ENCODE results near the gene MX2. TPM values are rescaled to one million over a fixed set of nuclear protein-coding genes. Genes with fewer than 3 reads are reported as not detected.

The MX2 gene
- total RNA-seq, 2 donors from 2014 or later: 2.3 to 12.2 TPM

- ATAC-seq: no peak
- intact Hi-C loops (cut with DNase I): no loop called here
- H3K27ac ChIP-seq: no peak overlapping the region
Measured at GRCh38 chr21:41431788-41432548, 70.1 kb downstream of the MX2 start.

GRCh38 chr21:41432562-41433460 is 71.0 kb downstream of the MX2 start:
- Histone ChIP-seq H3K9me3 (no peaks in the 10 kb centered on the region), H3K36me3 (replicated peaks in 1 of 2; ENCODE audit: insufficient read depth in 1 of 2, low read depth in 2 of 2) (peaks cover 0 to 21% of the 10 kb centered on the region in 2 donors), H3K4me3 (no peak overlapping the region), H3K27ac (no peak overlapping the region), H3K4me1 (no peaks in the 10 kb centered on the region), H3K27me3 (no peaks in the 10 kb centered on the region)
- TF ChIP-seq, protein P1, sequence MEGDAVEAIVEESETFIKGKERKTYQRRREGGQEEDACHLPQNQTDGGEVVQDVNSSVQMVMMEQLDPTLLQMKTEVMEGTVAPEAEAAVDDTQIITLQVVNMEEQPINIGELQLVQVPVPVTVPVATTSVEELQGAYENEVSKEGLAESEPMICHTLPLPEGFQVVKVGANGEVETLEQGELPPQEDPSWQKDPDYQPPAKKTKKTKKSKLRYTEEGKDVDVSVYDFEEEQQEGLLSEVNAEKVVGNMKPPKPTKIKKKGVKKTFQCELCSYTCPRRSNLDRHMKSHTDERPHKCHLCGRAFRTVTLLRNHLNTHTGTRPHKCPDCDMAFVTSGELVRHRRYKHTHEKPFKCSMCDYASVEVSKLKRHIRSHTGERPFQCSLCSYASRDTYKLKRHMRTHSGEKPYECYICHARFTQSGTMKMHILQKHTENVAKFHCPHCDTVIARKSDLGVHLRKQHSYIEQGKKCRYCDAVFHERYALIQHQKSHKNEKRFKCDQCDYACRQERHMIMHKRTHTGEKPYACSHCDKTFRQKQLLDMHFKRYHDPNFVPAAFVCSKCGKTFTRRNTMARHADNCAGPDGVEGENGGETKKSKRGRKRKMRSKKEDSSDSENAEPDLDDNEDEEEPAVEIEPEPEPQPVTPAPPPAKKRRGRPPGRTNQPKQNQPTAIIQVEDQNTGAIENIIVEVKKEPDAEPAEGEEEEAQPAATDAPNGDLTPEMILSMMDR (IDR thresholded peaks at IDR 0.05): no peak
- TF ChIP-seq POLR2A (IDR thresholded peaks at IDR 0.05): no peak
- no peak for DNase-seq
- 82% methylated on average over 10 of the region's 10 CpGs for WGBS, 2 donors
- no peak for ATAC-seq
- intact Hi-C loops (cut with DNase I): no loop called here

More at GRCh38 chr21:41431788-41432548, 70.1 kb downstream of the MX2 start:
- Histone ChIP-seq H3K9me3 (no peaks in the 10 kb centered on the region), H3K36me3 (replicated peaks in 1 of 2; ENCODE audit: insufficient read depth in 1 of 2, low read depth in 2 of 2) (peaks cover 0 to 15% of the 10 kb centered on the region in 2 donors), H3K4me1 (peaks cover 2% of the 10 kb centered on the region), H3K27me3 (no peaks in the 10 kb centered on the region), H3K4me3 (no peak overlapping the region)
- 83 to 89% methylated on average over 16 of the region's 16 CpGs for WGBS, 2 donors
- no peak for TF ChIP-seq POLR2A (IDR thresholded peaks at IDR 0.05)
- TF ChIP-seq, protein P1 (IDR thresholded peaks at IDR 0.05): no peak
- no peak for DNase-seq

DNA sequence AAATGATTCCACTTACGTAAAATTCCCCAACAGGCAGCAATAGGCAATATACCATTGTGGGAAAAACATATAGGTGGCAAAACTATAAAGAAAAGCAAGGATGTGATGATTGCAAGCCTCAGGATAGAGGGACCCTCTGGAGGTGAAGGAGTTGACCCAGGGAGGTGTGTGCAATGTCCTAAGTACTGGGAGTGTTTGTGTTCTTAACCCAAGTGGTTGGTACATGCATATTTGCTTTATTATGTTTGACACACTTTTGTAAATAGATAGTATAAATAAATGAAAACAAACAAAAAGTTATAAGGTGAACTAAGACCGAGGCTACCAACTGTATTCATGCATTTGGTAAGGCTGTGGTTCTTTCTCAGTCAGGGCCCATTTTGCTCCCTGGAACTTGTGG is 71.7 kb downstream of the MX2 start:
- Histone ChIP-seq H3K36me3 (replicated peaks in 1 of 2; ENCODE audit: insufficient read depth in 1 of 2, low read depth in 2 of 2) (peaks cover 0 to 21% of the 10 kb centered on the region in 2 donors), H3K27me3 (no peaks in the 10 kb centered on the region), H3K4me1 (no peaks in the 10 kb centered on the region), H3K4me3 (no peak overlapping the region), H3K27ac (no peak overlapping the region), H3K9me3 (no peaks in the 10 kb centered on the region)
- ATAC-seq (no peak), DNase-seq (no peak)
- WGBS, 2 donors: 79 to 89% methylated on average over 2 of the region's 2 CpGs
- intact Hi-C loops (cut with DNase I): no loop called here
- TF ChIP-seq, protein P1 (IDR thresholded peaks at IDR 0.05): no peak
- TF ChIP-seq POLR2A (IDR thresholded peaks at IDR 0.05): no peak

GRCh38 chr21:41435706-41436105 is 73.9 kb downstream of the MX2 start:
- no peaks in the 10 kb centered on the region for H3K4me1 ChIP-seq
- no peaks in the 10 kb centered on the region for H3K9me3 ChIP-seq
- DNase-seq (no peak), ATAC-seq (no peak)
- no peak overlapping the region for H3K27ac ChIP-seq
- intact Hi-C loops (cut with DNase I): no loop called here
- WGBS, 2 donors: 92 to 94% methylated on average over 5 to 11 of the region's 11 CpGs
- TF ChIP-seq, protein P1 (IDR thresholded peaks at IDR 0.05): no peak
- TF ChIP-seq POLR2A (IDR thresholded peaks at IDR 0.05): no peak
- H3K36me3 ChIP-seq (replicated peaks in 1 of 2; ENCODE audit: insufficient read depth in 1 of 2, low read depth in 2 of 2): peaks cover 0 to 23% of the 10 kb centered on the region in 2 donors
- H3K27me3 ChIP-seq: no peaks in the 10 kb centered on the region
- no peak overlapping the region for H3K4me3 ChIP-seq

All from body of pancreas (tissue), 4 donors.